ENCODE measurements around the gene GABBR2. TPM values are rescaled to one million over a fixed set of nuclear protein-coding genes. Genes with fewer than 3 reads are reported as not detected.

Gene GABBR2
- total and polyA plus RNA-seq, 8 donors = 0.41 to 2.3 (median 0.79) TPM

- Histone ChIP-seq H3K9me3 (peaks cover 0 to 2% of the 10 kb centered on the region in 2 donors), H3K4me1 (no peaks in the 10 kb centered on the region), H3K36me3 (no peaks in the 10 kb centered on the region), H3K4me3 (no peak overlapping the region), H3K27me3 (no peaks in the 10 kb centered on the region), H3K27ac (no peak overlapping the region)
- DNase-seq (no peak), ATAC-seq (no peak)
- TF ChIP-seq CTCF (IDR thresholded peaks at IDR 0.05) = no peak
- intact Hi-C loops (cut with DNase I) = loop anchor here in 1 of 2 donors (10.0 kb wide), 1 partner anchor 265 kb away; the partner anchor contains the start of gene ANKS6
Measured at GRCh38 chr9:98530275-98530674, 178.5 kb downstream of the GABBR2 start.

- no peaks in the 10 kb centered on the region for H3K36me3 ChIP-seq
- H3K4me1 ChIP-seq = no peaks in the 10 kb centered on the region
- no peak for DNase-seq
- no peak for ATAC-seq
- intact Hi-C loops (cut with DNase I) = loop anchor here in 1 of 2 donors (10.0 kb wide), 1 partner anchor 265 kb away; the partner anchor contains the start of gene ANKS6
- peaks cover 0 to 2% of the 10 kb centered on the region in 2 donors for H3K9me3 ChIP-seq
- no peak for TF ChIP-seq CTCF (IDR thresholded peaks at IDR 0.05)
- H3K27ac ChIP-seq = no peak overlapping the region
- H3K27me3 ChIP-seq = no peaks in the 10 kb centered on the region
- H3K4me3 ChIP-seq = no peak overlapping the region
Measured at GRCh38 chr9:98529841-98530240, 178.9 kb downstream of the GABBR2 start.

- intact Hi-C loops (cut with DNase I) = no loop called here
- ATAC-seq (peak; percentile 36), DNase-seq (no peak)
- Histone ChIP-seq H3K27ac (no peak overlapping the region), H3K27me3 (peaks cover 0 to 6% of the 10 kb centered on the region in 2 donors), H3K9me3 (peaks cover 0 to 2% of the 10 kb centered on the region in 2 donors), H3K4me3 (no peak overlapping the region), H3K36me3 (no peaks in the 10 kb centered on the region), H3K4me1 (no peaks in the 10 kb centered on the region)
- TF ChIP-seq CTCF (IDR thresholded peaks at IDR 0.05) = no peak
Measured at GRCh38 chr9:98523231-98523901, 185.4 kb downstream of the GABBR2 start.

GRCh38 chr9:98522487-98522886 lies 186.2 kb downstream of the GABBR2 start:
- no peak for TF ChIP-seq CTCF (IDR thresholded peaks at IDR 0.05)
- DNase-seq = no peak
- intact Hi-C loops (cut with DNase I) = no loop called here

GRCh38 chr9:98521141-98521540 lies 187.6 kb downstream of the GABBR2 start:
- intact Hi-C loops (cut with DNase I) = no loop called here
- H3K27ac ChIP-seq = no peak overlapping the region
- ATAC-seq = no peak
- no peaks in the 10 kb centered on the region for H3K36me3 ChIP-seq
- peaks cover 0 to under 1% of the 10 kb centered on the region in 2 donors for H3K9me3 ChIP-seq
- no peak overlapping the region for H3K4me3 ChIP-seq
- H3K4me1 ChIP-seq = no peaks in the 10 kb centered on the region
- H3K27me3 ChIP-seq = peaks cover 0 to 6% of the 10 kb centered on the region in 2 donors
- TF ChIP-seq CTCF (IDR thresholded peaks at IDR 0.05) = no peak
- DNase-seq = no peak

More at GRCh38 chr9:98522487-98522886, 186.2 kb downstream of the GABBR2 start:
- H3K27me3 ChIP-seq = peaks cover 0 to 6% of the 10 kb centered on the region in 2 donors
- H3K4me3 ChIP-seq = no peak overlapping the region
- no peaks in the 10 kb centered on the region for H3K36me3 ChIP-seq
- no peak for ATAC-seq
- peaks cover 0 to 2% of the 10 kb centered on the region in 2 donors for H3K9me3 ChIP-seq
- H3K4me1 ChIP-seq = no peaks in the 10 kb centered on the region
- H3K27ac ChIP-seq = no peak overlapping the region

All from left lung (tissue), 10 donors.